Activated T-cell treated with anti-CD3 and anti-CD28 coated beads for 1 hour (primary cell): ENCODE data around the gene ADAM8.
"Not testable (repeated sequence)": the region's sequence is repeated elsewhere in the genome, so short reads cannot be mapped to it uniquely, and the experiment has no call there.

Experiments
- DNase-seq: peaks from one replicate; pipeline ENCODE4 v3.0.0-alpha.2; 2020; ENCODE audit warnings: low read depth

The ADAM8 gene

DNA sequence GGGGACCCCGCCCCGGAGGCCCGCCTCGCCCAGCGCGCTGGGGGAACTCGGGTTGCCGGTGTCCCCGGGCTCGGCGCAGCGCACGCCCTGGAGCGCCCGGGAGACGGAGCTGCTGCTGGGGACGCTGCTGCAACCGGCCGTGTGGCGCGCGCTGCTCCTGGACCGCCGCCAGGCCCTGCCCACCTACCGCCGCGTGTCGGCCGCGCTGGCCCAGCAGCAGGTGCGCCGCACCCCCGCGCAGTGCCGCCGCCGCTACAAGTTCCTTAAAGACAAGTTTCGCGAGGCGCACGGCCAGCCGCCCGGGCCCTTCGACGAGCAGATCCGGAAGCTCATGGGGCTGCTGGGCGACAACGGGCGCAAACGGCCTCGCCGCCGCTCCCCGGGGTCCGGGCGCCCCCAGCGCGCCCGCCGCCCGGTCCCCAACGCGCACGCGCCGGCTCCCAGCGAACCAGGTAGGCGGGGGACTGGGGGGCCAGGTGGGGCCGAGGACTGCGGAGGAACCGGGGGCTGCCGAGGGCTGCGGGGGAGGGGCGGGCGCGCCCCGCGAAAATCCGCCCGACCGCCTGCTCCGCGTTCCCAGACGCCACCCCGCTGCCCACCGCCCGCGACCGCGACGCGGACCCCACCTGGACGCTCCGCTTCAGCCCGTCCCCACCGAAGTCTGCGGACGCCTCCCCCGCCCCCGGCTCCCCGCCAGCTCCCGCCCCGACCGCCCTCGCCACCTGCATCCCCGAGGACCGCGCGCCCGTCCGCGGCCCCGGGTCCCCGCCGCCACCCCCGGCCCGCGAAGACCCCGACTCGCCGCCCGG lies 46.1 kb downstream of the ADAM8 start:
- DNase-seq = no peak

DNA sequence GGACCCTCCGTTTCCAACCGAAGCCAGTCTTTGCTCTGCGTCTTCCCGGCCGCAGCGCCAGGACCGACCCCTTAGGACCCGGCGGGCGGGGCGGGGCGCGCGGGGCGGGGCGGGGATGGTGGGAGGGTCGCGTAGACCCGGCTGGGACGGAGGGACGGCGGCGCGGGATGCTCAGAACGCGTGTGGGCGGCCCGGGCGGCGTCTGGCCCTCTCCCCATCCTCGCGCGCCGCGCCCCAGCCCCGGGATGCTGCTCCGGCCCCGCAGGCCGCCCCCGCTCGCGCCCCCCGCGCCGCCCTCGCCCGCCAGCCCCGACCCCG lies 46.7 kb downstream of the ADAM8 start, which contains the start of gene UTF1:
Gene UTF1, plus strand, starts transcription at position 174 of the 318 bp plus-strand sequence. Its CDS starts 72 bp downstream, at position 246.
- no peak for DNase-seq

DNA sequence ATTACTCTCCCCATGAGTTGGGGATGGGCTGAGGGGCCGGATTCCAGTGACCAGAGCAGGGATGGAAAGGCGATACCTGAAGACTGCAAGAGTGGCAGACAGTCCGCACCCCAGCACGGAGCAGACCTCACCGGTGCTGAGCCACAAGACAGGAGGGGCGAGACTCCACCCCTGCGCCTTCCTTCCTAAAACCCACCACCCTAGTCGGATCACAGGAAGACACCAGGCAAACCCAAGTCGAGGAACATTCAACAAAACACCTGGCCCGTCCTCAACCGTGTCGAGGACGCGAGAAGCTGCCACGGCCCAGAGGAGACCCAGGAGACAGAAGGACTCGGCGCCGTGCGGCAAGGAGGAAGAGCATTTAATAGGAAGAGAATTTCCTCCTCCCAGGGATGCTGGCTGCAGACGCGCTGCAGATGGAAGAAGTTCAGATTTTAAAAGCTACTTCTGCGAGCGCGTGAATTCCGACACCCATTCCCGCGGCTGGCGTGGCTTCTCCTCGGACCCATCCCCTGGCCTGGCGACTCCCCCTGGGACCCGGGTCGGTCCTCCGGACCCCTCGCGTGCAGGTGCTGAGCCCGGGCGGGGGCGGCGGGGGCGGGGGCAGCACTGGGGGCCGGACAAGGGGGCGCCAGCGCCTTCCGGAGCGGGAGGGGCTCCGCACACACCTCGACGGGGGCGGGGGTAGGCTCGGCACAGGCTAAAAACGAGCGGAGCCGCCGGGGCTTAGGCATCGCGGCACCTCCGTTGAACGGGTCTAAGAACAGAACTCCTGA lies 47.2 kb downstream of the ADAM8 start:
- DNase-seq = no peak

DNA sequence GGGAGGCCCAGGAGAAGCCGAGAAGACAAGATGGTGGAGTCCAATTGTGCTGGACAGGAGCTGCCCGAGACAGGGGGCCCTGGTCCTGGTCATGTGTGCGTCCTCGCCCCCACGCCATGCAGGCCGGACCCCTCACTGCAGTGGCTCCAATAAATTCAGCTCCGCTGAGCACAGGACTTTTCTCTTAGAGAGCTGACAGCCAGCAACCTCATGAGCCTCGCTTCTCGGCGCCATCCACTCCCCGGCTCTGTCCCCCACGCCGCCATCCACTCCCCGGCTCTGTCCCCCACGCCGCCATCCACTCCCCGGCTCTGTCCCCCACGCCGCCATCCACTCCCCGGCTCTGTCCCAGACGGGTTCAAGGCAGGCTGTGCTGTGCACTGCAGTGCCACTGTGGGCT lies 49.4 kb downstream of the ADAM8 start:
- DNase-seq = no peak

DNA sequence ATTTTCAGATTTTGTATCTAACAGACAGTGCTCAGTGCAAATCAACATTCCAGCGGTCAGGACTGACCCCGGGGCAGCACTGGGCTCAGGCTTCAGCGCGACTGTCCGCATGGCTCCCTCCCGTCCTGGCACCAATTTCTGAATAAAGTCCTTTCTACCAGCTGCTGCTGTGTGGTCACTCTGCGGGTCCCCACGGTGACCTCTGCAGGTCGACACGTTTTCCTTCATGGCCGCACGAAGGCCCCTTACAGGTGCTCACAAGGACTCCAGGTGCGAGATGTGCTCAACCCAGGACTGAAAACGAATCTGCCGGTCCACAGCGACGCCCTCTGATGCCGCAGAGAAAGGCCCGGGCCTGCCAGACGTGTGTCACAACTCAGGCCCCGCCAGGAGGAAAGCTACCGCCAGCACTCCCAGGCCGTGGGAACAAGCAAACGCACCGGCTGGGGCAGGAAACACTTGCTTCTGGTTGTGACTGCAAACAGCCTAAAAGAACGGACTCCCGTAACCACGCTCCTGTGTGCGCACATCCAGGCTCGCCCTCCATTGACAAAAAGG lies 50.3 kb downstream of the ADAM8 start:
- no peak for DNase-seq

DNA sequence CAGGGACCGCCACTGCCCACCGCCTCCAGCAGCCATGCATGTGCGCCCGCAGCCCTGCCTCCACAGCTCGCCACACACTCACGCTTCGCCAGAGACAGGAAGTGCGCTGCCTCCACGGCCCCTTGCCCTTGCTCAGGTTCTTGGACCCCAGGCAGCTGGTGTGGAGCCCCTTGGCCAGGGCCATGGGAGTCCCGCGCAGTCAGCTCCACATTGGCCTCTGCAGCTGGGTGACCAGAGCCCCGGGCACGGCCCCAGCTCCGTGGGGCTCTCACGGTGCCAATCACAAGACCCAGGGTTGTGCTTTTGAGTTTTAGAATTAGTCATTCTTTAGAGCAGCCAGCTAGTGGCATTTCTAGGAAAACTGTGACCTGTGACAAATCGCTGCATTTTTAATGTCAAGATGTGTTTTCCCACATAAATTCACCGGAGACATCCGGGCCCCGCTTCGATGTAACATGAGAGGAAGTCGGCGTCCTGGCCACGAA lies 50.9 kb downstream of the ADAM8 start:
- DNase-seq = no peak

DNA sequence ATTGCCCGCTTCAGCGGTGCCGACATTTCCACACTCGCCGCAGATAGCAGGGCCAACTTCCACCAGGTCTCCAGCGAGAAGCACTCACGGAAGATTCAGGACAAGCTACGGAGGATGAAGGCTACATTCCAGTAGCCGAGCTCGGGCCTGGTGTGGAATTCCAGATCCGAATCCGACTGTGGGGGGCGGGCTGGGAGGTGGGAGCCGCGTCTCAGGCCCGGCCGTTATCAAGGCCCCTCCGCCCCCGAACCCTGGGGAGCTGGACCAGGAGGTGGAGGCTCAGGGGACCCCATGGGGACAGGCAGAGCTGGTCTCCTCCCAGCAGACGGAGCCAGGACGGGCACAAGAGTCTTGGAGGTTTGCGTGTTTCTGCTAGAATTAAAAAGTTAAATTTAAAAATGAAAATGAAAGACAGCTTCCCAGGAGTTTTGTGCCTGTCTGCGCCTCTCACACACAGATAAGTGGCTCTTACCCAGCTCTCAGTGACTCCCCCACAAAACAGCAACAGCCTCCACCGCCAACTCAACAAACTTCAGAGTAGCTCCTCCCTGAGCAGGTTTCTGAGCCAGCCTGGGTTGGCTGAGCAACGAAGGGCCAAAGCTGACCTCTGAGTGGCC lies 51.8 kb downstream of the ADAM8 start:
- no peak for DNase-seq

DNA sequence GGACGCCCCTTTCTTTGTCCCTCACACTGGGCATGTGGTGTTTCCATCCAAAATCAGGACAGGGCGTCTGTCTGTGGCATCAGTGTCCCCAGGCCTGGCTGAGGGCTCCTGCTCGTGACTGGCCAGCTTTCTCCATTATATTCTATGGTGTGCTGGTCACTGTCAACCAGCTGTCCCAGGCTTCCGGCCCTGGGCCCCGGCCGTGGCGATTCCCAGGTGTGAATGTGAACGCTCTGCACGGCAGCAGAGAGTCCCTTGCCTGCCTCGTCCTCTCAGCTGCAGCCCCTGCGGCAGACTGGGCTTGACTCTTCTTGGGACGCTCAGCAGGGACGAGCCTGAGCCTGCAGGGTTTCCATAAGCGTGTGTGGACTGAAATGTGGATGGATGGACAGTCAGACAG lies 52.6 kb downstream of the ADAM8 start:
- no peak for DNase-seq

DNA sequence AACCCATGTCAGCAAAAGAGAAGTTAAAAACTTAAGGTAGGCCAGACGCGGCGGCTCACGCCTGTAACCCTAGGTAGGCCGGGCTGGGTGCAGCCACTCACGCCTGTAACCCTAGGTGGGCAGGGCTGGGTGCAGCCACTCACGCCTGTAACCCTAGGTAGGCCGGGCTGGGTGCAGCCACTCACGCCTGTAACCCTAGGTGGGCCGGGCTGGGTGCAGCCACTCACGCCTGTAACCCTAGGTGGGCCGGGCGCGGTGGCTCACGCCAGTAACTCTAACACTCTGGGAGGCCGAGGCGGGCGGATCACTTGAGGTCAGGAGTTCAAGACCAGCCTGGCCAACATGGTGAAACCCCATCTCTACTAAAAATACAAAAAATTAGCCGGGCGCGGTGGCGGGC lies 54.9 kb downstream of the ADAM8 start:
- not testable (repeated sequence) for DNase-seq

DNA sequence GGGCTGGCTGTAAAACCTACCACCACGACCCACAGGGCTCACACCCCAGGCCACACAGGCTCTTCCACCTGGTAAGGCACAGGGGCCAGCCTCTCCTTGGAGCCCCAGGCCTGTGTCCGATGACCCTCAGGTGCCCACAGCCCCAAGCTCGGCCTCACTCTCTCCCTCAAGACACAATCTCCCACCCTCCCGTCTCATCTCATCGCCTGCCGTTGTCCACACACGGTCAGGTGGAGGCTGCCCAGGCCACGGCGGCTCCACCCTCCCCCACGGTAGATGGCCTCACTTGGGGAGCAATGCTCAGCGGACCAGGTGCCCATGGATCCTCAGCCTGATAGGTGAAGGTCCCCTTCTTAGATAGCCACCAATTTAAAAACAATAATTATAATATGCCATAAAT lies 55.3 kb downstream of the ADAM8 start:
- DNase-seq = no peak

DNA sequence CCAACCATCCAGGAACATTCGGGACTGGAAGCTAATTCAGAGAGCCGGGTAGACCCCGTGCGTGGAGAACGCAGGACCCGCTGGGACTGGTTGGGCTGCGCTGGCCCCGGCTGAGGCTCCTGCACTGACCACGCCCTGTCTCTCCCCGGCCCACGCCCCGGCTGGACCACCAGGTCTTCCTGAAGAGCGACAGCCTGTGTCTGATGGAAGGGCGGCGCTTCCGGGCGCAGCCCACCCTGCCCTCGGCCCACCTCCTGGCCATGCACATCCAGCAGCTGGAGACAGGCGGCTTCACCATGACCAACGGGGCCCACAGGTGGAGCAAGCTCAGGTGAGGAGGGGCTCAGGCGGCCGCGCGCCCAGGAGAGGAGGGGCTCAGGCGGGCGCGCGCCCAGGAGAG lies 56.9 kb downstream of the ADAM8 start:
- DNase-seq = no peak

DNA sequence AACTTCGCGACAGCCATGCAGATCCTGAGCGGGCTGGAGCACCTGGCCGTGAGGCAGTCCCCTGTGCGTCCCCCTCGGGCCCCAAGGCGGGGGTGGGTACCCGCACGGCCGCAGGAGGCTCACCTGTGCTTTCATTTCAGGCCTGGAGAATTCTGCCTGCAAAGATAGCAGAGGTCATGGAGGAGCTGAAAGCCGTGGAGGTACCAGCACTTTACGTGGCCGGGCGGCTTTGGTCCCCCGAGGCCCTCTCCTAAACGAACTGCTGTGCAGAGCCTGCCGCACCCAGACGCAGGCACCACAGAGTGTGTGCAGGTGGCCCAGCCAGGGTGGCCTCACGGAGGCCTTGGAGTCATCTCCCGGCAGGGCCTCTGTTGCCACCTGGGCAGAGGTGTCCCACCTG lies 57.8 kb downstream of the ADAM8 start:
- DNase-seq = no peak

DNA sequence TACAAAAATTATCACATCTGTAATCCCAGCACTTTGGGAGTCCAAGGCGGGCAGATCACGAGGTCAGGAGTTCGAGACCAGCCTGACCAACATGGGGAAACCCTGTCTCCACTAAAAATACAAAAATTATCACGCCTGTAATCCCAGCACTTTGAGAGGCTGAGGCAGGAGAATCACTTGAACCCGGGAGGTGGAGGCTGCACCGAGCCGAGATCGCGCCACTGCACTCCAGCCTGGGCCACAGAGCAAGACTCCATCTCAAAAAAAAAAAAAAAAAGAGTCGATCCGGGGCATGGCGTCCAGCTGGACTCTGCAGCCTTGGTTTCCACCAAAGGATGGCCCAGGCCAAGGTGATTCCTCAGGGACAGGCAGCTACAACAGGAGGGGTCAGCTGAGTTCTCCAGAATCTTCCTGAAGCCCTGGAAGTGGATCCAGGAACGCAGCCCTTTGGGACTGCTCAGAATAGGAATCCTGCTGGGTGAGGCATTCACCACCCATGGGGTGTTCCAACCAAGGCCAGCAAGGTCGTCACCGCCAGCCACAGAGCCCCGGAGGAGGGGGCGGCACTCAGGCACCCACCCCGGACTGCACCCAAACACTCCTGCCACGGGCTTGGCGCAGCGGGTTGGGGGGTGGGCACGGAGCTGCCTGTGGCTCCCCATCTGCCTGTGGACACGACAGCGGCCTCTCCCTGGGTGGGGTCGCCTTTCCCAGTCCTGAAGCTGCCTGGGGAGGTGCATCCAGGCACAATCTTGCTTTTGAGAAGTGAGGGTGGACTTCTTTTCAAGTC lies 58.7 kb downstream of the ADAM8 start:
- no peak for DNase-seq

DNA sequence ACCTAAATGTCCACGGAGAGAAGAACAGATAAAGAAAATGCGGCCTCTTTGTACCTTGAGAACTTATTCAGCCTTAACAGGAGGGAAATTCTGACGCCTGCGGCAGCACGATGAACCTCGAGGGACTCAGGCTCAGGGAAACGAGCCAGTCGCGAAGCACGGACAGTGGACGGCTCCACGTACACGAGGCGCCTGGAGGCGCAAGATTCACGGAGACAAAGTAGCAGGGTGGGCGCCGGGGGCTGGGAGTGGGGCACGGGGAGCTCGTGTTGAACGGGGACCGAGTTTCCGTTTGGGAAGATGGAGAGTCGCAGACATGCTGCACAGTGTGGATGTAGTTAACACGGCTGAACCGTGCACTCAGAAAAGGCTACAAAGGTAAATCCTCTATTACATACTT lies 59.9 kb downstream of the ADAM8 start:
- DNase-seq = no peak

DNA sequence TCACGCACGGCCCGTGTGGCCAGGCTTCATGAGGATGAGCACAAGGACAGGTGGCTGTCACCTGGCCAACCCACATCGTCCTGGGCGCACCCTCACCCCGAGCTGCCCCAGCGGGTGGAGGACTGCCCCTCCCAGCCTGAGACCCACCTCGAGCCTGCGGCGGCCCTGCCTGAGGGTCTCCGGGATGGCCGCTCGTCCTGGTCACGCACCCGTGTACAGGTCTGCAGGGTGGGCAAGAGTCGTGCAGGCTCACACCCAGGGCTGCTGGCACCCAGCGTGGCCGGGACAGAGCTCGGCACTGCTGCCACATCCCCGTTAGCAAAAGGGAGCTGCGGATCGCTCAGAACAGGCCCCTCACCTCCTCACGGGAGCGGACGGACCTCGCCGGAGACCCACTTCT lies 61.1 kb downstream of the ADAM8 start:
- no peak for DNase-seq

DNA sequence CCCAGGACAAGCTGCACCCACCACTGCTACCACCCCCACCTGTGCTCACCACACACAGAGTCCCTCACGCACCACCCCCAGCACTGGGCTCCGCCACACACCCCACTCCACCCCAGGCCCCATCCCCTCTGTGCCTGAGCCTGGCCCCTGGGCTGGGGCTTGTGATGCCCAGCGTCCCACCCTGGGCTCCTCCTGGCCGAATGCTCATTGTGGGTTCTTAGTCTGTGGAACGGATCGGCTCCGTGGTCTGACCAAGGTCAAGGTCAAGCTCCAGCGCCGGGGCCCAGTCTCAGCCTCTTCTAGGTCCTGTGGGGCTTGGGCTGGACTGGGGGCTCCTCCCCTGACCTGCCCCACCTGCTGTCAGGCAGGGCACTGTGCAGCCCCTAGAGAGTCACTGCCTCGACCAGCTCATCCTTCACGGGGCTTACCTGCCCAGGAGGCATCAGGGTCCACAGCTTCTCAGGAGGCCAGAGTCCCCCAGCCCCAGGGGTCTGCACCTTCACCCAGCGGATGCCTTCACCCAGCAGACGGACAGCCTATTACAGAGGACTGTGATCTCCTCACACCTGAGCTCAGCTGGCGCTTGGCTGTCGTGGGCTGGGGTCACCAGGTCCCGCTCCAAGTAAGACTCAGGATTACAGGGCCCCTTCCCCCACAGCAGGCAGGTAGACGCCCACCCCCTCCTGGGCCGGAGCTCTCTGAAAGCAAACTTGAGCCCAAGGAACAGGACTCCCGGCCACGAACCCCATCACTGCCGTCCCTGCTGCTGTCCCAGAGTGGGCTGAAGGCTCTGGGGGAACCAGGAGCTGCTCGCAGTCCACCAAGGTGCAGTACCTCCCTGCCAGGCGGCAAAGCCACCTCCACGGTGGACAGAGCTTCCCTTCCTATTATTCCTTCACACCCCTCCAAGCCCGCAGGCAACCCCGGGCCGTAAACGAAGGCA lies 61.9 kb downstream of the ADAM8 start:
- DNase-seq = no peak

DNA sequence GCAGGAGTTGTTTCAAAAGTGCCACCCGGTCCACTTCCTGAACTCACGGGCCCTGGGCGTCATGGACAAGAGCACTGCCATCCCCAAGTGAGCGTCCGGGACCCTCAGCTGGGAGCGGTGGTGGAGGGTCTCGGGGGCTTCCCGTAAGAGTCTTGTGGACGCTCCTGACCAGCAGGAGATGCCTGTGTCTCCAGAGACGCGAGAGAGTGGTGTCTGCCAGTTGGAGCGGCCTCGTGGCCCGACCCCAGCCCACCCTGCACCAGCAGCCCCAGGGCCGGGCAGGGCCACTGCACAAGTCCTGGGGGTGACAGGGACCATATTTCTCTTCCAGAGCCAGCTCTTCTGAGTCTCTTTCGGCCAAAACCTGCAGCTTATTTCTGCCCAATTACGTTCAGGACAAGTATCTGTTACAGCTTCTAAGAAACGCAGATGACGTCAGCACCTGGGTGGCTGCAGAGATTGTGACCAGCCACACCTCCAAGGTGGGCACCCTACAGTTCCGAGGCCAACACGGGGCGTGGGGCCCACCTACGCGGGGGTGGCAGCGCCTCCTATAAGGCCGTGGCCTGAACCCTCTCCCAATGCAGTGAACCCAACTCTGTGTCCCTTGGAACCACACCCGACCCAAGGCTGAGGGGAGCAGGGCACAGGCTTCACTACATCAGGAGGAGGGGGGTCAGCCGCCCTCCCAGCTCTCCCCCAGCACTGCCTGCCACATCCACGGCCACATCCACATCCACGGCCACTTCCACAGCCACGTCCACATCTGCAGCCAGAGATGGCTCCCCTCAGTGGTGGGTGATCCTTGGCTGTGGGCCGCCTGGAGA lies 62.8 kb downstream of the ADAM8 start:
- no peak for DNase-seq

DNA sequence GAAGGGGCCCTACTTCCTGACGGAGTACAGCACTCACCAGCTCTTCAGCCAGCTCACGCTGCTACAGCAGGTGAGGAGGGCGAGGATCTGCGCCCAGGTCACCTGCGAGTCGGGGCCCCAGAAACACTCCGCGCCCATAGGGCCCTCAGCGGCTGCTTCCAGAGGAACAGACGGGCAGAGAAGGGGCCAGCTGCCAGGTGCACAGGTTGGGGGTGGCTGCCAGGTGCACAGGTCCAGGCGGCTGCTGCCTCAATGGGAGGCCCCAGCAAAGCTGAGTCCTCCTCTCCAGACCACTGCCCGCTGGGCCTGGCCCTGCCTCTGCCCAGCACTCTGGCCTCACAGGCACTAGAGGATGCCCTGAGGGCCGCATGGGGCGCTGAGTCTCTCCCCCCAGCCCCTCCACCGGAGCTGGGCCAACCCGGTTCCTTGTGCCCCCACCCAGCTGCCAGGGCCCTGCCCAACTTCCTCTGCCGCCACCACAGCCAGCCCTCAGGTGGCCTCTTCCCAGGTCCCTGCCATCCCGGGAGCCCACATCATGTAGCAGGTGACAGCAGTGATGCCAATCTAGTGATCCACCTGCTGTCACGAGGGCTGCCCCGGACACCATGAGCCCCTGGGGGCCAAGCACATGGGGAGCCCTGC lies 63.7 kb downstream of the ADAM8 start:
- no peak for DNase-seq
